ENCODE data around the gene LSM10. TPM values are rescaled to one million over a fixed set of nuclear protein-coding genes. Genes with fewer than 3 reads are reported as not detected.

LSM10 gene
- total and polyA plus RNA-seq, 9 of the 15 experiments (the other 6 are each of a cell fraction or from before 2014, with no cell fraction given) = 13.2 to 146 (median 68.9) TPM

DNA sequence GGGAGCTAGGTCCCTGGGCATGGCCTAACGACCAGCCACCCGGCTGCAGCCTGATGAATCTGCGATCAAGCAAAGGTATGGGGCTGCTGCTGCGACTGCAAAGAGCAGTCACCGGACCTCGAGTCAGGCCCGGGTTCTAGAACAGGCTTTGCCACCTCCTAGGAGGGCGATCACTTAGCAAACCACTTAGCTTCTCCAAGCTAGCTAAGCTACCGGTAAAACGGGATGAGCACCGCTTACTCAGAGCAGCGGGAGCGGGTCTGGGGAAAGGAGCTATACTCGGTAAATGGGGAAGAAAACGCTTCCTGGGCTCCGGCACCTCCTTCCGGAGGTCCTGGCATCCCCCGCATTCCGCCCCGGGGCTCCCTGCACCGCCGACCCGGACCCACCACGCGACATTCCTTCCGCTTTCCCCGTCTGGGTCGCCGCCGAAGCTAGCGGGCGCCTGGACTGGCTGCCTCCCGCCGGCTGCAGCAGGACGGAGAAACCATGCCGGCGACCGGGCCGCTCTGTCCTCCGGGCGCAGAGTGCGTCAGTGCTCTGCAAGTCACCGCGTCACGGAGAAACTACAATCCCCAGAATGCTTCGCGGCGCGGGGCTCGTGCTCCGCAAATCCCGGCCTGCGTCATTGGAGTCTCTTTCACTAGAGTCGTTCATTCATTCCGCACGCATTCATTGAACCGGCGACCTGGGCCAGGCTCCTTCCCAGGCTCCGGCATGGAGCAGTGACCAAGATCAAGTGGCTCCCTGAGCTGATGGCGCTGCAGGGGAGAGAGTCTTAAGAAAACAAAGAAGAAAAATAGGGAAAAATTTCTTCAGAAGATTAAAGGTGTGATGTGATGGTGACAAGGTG lies at the start of gene LSM10 (continued):
- peak; percentile 53 for TF ChIP-seq MGA (IDR thresholded peaks at IDR 0.05)
- no peak for TF ChIP-seq ZNF75A (CRISPR knock-in tag; IDR thresholded peaks at IDR 0.05)
- TF ChIP-seq KDM1A (IDR thresholded peaks at IDR 0.05) = no peak
- no peak for TF ChIP-seq NCOR1 (IDR thresholded peaks at IDR 0.05)
- no peak for TF ChIP-seq EHMT2 (IDR thresholded peaks at IDR 0.05)
- peak; percentile 55; the same call in 1 of the 2 replicates for TF ChIP-seq NFRKB (IDR thresholded peaks at IDR 0.05; ENCODE audit: low read depth)
- TF ChIP-seq ARNT (IDR thresholded peaks at IDR 0.05) = peak in 1 of 2 experiments; percentile 48; a peak in 1 of 4 replicates
- TF ChIP-seq EWSR1 (IDR thresholded peaks at IDR 0.05; ENCODE audit: borderline replicate concordance, low read depth, partially characterized antibody) = no peak
- no peak; the same call in 1 of the 2 replicates for TF ChIP-seq ZFP30 (CRISPR knock-in tag; IDR thresholded peaks at IDR 0.05; ENCODE audit: borderline replicate concordance)
- TF ChIP-seq KDM5B (IDR thresholded peaks at IDR 0.05; ENCODE audit: insufficient replicate concordance, low read depth, low read length) = peak; percentile 93
- TF ChIP-seq ZNF444 (CRISPR knock-in tag; IDR thresholded peaks at IDR 0.05) = no peak
- no peak; the same call in 1 of the 2 replicates for TF ChIP-seq ZBTB2 (IDR thresholded peaks at IDR 0.05)

Measured in K562 (cell line).